DMS114 treated with DMSO at 0.1 percent for 48 hours (cell line): Measurements from ENCODE around the gene PSD4.

ENCODE experiments used
- DNase-seq: peaks from one replicate; lab custom pipeline; 2025; ENCODE audit not compliant: unreplicated experiment; lab: John Stamatoyannopoulos, UW

Gene PSD4

GRCh38 chr2:113219889-113220641, 46.3 kb downstream of the PSD4 start:
- no peak for DNase-seq

DNA sequence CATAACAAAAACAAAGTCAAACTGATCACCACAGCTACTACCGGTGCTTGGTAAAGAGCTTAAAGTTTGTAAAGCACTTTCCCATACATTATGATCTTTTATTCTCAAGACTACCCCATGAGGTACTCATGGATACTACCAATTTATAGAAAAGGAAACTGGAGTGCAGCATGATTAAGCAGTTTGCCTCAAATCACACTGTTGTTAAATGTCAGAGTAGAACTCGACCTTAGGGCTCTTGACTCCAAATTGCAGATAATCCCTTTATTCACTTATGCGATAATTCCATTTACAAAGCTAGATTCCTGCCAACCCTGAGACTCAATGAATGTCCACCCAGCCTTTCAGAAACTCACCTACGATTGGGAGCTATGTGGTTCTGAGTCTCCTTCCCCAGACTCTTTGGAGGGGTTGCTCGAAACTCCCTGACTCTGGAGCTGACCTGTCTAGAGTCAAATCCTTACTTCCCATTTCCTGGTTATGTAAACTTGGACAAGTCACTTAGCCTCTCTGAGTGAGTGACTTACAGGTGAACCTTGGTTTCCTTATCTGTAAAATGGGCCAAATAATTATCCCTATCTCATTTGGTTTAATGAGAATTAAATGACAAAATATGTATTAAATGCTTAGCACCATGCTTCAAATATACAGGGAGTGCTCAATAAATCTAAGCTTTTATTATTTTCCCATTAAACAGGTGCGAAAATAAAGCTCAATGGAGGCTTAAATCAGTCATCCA, 47.4 kb downstream of the PSD4 start:
- no peak for DNase-seq

GRCh38 chr2:113221846-113222245, 48.1 kb downstream of the PSD4 start:
- no peak for DNase-seq

GRCh38 chr2:113223813-113224212, 50.0 kb downstream of the PSD4 start:
- DNase-seq, result no peak

DNA sequence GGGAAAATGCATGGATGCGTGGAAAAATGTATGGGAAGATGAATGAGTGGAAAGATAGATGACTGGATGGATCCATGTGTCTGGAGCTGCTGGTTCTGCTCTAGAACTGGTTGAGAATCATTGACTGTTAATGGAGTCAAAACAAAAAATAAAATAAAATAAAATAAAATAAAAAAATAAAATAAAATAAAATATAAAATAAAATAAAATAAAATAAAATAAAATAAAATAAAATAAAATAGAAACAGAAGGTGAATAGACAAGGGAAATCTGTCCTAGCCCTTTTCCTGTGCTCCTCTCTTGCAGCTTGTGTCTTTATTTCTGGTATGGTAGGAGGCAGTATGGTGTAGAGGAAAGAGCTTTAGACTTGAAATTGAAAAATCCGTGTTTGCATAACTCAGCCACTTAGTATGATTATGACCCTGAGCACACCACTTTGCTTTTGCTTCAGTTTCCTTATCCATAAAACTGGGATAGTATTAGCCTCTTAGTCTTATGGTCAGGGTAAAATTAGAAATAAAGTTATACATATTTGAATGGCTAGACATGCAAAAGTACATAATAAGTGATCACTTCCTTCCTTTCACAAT, 51.0 kb downstream of the PSD4 start:
- DNase-seq, result no peak

DNA sequence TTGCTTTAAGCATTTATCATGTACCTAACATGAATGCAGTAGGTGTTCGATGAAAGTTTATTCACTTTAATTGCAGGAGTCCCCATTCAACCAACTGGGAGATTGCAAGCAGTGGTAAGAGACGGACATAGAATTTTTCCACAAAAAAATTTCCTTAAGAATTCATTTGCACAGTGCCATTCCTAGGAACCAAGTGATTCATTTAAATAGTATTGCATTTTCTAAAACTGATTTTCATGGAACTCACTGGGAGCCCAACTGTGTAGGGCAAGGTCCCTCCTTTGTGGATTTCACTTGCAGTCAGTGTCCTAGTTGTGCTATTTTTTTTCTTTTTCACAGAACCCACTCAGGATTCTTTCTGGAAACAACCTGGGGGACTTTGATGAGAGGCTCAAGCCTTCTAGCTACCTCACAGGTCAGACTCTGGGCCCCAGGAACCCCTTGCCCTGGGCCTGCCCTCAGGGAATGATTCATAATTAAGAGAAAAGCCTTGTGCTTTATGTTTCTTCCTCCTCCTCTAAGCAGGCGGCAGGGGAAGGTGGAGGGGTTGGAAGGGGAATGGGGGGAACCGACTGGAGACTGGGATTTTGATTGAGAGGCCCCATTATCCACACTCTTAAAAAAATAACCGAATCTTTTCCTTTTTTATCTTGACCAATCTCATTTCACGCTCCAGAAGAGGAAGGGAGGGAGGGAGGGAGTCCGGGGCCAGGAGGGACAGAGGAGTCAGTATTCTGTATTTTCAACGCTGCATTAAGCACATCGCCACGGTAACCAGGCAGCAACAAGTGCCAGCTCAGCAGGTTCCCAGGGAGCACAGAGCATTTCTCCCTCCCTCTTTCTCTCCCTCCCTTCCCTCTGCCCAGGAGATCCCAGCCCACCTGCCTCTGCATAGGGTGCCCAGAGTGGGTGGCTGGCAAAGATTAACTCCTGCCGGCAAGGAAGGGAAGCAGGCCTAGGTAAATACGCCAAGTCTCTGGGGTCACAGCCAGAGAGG, 51.8 kb downstream of the PSD4 start:
- no peak for DNase-seq

DNA sequence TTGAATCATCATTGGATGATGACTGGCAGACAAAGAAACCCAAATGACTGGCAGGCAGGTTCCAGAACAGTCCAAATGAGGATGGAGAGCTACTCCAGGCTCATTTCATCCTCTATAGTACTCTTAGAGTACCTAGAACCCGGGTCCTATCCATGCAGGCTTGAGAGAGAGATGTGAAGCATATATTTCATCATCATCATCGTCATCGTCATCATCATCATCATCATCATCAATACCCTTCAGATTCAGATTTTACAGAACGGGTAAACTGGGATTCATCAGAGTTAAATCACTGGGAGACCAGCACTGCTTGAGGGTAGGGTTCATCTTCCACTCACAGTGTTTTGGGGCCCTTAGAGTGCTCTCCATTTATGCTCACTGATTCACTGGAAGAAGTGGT, 52.7 kb downstream of the PSD4 start:
- no peak for DNase-seq

GRCh38 chr2:113227290-113227689, 53.5 kb downstream of the PSD4 start:
- DNase-seq, result no peak

DNA sequence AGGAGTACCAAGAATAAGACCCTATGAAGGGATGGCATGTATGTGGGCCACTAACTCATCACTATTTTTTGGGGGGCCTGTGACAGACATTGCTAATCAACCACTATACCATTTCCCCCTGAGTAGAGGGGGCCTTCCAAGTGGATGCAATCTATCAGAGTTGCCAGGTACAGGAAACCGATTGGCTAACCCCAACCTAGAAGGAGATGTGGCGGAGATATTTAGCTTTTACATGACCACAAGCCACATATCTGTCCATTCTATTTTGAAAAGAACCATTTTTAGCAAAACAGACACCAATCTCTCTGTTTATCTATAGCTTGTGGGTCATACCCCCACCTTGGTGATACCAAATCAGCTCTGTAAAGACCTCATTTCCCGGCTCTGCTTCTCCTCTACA, 53.9 kb downstream of the PSD4 start:
- DNase-seq, result no peak

GRCh38 chr2:113228351-113228750, 54.6 kb downstream of the PSD4 start:
- DNase-seq, result no peak

DNA sequence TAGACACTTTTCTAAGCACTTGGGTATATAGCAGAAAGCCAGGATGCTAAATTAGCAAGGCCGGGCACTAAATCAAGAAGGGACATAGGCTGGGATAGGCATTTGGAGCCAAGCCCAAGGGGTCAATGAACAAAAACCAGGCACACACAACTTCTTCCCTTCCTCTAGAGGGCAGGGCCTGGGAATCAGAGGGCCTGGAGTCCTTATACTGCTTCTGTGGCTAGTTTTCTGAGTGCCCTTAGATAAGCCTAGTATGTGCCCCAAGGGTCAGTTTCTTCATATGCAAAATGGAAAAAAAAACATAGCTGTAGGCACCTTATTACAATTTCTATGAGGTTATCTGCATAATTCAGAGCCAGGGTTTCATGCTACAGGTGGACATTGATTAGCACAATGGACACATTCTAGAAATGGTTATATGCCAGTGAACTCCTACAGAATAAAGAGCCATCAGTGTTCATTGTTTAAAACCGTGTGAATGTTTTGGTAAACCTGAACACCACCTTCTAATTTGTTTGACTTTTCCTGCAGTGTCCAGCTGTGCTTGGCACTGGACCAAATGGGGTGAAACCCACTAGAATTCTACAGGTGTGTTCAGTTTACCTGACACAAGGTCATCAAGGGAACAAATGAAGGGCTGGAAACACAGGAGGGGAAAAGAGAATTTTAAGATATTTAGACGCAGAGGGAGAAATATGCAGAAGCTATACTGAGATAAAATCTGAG, 55.4 kb downstream of the PSD4 start:
- no peak for DNase-seq

DNA sequence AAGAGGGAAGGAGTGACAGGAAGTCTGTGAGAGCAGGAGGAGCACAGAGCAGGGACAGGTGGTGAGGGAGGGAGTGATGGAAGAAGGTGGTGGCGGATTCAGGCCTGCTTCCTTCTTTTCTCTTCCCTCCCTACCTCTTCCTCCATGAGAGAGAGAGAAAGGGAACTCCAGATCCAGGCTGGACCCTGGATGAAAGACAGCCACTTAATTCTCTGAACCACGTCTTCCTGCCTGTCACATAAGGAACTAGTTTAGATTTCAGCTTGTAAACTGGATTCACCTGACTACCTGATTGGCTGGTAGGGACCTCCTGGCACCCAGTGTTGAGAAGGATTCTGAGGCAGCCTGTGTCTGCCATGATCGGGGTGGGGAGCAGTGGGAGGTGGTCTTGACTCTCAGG, 56.0 kb downstream of the PSD4 start:
- no peak for DNase-seq

GRCh38 chr2:113230531-113230930, 56.8 kb downstream of the PSD4 start:
- DNase-seq, result no peak

GRCh38 chr2:113231064-113231463, 57.3 kb downstream of the PSD4 start:
- no peak for DNase-seq

- no peak for DNase-seq
Observed at GRCh38 chr2:113232123-113232522, 58.4 kb downstream of the PSD4 start.

DNA sequence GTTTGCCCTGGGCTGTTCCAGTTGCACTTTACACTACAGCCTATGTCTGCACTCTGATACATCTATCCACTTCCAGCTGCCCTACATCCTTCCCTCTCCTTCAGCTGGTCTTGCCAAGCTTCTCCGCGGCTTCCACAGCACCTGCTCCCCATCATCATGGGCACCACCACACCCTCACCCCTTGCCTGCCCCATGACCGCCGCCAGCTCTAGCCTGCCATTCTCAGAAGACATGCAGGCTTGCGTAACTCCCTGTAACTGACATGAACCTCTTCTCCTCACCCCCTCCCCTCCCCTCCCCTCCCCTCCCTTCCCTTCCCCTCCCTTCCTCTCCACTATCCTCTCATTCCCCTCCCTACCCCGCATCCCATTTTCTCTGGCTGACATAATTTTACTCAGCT, 59.0 kb downstream of the PSD4 start:
- no peak for DNase-seq

- no peak for DNase-seq
Observed at GRCh38 chr2:113233593-113234550, 60.1 kb downstream of the PSD4 start.

- DNase-seq, result no peak
Observed at GRCh38 chr2:113234721-113235346, 61.1 kb downstream of the PSD4 start.
